ENCODE results near the gene BGN. TPM values are rescaled to one million over a fixed set of nuclear protein-coding genes. Genes with fewer than 3 reads are reported as not detected.

The BGN gene
- total and polyA plus RNA-seq, 12 donors, result 38.7 to 202 (median 68.0) TPM

GRCh38 chrX:153465691-153466380 lies 28.9 kb upstream of the BGN start:
- Histone ChIP-seq H3K27me3 (no peaks in the 10 kb centered on the region), H3K4me3 (no peak overlapping the region), H3K27ac (no peak overlapping the region), H3K36me3 (peaks cover 0 to 32% (median 0%) of the 10 kb centered on the region in 9 donors), H3K9me3 (no peaks in the 10 kb centered on the region), H3K4me1 (peaks cover 0 to 19% (median 6%) of the 10 kb centered on the region in 9 donors)
- WGBS, 2 donors, result 87 to 91% methylated on average over 19 of the region's 19 CpGs
- ATAC-seq (no peak), DNase-seq (no peak)
- intact Hi-C loops (cut with DNase I), result loop anchor here in 1 of 10 donors (5.0 kb wide), 1 partner anchor 36 kb away; no protein-coding TSS in a partner anchor
- TF ChIP-seq, protein P1, sequence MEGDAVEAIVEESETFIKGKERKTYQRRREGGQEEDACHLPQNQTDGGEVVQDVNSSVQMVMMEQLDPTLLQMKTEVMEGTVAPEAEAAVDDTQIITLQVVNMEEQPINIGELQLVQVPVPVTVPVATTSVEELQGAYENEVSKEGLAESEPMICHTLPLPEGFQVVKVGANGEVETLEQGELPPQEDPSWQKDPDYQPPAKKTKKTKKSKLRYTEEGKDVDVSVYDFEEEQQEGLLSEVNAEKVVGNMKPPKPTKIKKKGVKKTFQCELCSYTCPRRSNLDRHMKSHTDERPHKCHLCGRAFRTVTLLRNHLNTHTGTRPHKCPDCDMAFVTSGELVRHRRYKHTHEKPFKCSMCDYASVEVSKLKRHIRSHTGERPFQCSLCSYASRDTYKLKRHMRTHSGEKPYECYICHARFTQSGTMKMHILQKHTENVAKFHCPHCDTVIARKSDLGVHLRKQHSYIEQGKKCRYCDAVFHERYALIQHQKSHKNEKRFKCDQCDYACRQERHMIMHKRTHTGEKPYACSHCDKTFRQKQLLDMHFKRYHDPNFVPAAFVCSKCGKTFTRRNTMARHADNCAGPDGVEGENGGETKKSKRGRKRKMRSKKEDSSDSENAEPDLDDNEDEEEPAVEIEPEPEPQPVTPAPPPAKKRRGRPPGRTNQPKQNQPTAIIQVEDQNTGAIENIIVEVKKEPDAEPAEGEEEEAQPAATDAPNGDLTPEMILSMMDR (IDR thresholded peaks at IDR 0.05), result no peak

DNA sequence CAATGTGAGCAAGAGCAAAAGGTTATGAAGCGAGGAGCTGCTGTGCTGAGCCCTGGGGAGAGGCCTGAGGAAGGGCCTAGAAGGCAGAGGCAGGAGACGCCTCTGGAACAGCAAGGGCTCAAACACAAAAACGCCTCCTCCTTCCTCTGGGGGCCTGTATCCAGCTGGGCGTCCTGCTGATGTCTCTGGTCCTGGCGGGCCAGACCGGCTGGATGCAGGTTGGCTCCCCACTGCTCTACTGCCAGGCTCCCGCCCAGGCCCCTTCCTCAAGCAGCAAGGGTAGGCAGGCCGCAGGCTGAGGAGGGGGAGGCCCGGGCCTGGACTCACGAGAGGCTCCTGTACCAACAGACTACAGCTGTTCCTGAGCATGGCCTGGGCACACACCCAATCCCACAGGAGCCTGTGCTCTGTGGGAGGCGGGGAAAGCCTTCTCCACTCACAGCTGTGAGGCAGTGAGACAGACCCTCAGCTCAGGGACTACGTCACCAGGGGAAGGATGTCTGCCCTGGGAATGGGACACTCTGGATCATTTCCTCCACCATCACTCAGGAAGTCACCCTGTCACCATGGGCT lies 26.7 kb upstream of the BGN start:
- Histone ChIP-seq H3K9me3 (no peaks in the 10 kb centered on the region), H3K4me1 (peaks cover 0 to 19% (median 6%) of the 10 kb centered on the region in 9 donors), H3K27ac (peak overlapping the region in 1 of 10 donors; percentile 10), H3K27me3 (no peaks in the 10 kb centered on the region), H3K4me3 (no peak overlapping the region), H3K36me3 (peaks cover 0 to 16% (median 0%) of the 10 kb centered on the region in 9 donors)
- TF ChIP-seq, protein P1 (IDR thresholded peaks at IDR 0.05), result no peak
- peak in 1 of 8 donors; percentile 5 for ATAC-seq
- WGBS, 2 donors, result 80 to 88% methylated on average over 9 to 12 of the region's 12 CpGs
- intact Hi-C loops (cut with DNase I), result loop anchor here in 1 of 10 donors (5.0 kb wide), 1 partner anchor 34 kb away; no protein-coding TSS in a partner anchor
- no peak for DNase-seq

- peak in 1 of 2 donors; percentile 14 for DNase-seq
- TF ChIP-seq, protein P1 (IDR thresholded peaks at IDR 0.05), result peak in 3 of 9 donors; percentile 8 to 30 (median 13)
- 0 to 1% methylated on average over 17 to 32 of the region's 32 CpGs for WGBS, 2 donors
- Histone ChIP-seq H3K36me3 (peaks cover 0 to 5% (median 0%) of the 10 kb centered on the region in 9 donors), H3K27me3 (peaks cover 0 to 2% (median 0%) of the 10 kb centered on the region in 7 donors), H3K9me3 (no peaks in the 10 kb centered on the region), H3K4me1 (peaks cover 0 to 25% (median 12%) of the 10 kb centered on the region in 9 donors), H3K27ac (peak overlapping the region; percentile 59 to 84 (median 72)), H3K4me3 (peak overlapping the region; percentile 28 to 76 (median 68))
- intact Hi-C loops (cut with DNase I), result loop anchor here in 7 of 10 donors (2.0 to 10.0 kb wide), 7 partner anchors 25 to 528 kb away; partner anchors contain the start of gene BGN (in 2 of the 7)
- peak; percentile 10 to 61 (median 33) for ATAC-seq
Measured at GRCh38 chrX:153469811-153470410, 24.9 kb upstream of the BGN start.
